GM19193 (cell line): ENCODE results near the gene ZFAND4.

Source experiments
- POLR2A ChIP-seq: IDR thresholded peaks from 4 replicates; pipeline ENCODE4 v1.6.1; 2011; ENCODE audit not compliant: insufficient read depth, insufficient read length; ENCODE audit errors: extremely low read depth

Gene ZFAND4

DNA sequence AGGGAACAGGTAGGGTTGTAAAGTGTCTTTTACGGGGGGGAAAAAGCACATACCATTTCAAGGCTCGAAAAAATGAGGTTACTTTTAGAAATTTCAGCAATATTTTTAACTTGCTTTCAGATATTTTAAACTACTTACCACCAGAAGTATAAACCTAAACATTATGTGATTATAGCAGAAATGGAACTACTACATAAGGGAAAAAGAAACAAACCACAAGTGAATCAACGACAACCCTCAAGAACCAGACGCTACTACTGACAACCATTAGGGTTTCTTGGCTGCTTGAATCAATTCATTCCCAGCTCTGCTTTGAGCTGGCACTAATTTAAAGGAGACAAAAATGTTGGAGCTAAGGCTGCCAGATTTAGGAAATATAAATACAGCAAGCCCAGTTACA is 80.1 kb downstream of the ZFAND4 start:
- TF ChIP-seq POLR2A = no peak

DNA sequence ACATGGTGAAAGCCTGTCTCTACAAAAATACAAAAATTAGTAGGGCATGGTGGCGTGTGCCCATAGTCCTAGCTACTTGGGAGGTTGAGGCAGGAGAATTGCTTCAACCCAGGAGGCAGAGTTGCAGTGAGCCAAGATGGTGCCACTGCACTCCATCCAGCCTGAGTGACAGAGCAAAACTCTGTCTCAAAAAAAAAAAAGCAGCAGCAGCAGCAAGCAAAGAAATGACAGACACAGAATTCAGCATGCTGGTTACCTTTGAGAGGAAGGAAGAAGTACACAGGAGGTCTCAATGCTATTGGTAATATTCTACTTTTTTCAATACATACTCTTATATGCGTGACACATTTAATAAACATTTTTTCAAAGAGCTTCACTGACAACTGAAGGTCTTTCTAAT is 81.3 kb downstream of the ZFAND4 start:
- no peak for TF ChIP-seq POLR2A

DNA sequence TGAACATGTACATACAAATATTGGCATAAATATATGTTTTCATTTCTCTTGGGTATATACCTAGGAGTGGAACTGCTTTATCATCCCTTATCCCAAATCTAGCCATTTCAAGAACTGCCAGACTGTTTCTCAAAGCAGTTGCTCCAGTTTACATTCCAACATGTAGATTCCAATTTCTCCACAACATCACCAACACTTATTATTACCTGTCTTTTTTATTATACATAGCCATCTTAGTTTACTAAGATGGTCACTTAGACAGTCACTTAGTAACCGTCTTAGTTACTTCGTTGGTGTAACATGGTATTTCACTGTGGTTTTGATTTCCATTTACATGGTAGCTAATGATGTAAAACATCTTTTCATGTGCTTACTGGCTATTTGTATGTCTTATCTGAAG is 82.7 kb downstream of the ZFAND4 start:
- no peak for TF ChIP-seq POLR2A

DNA sequence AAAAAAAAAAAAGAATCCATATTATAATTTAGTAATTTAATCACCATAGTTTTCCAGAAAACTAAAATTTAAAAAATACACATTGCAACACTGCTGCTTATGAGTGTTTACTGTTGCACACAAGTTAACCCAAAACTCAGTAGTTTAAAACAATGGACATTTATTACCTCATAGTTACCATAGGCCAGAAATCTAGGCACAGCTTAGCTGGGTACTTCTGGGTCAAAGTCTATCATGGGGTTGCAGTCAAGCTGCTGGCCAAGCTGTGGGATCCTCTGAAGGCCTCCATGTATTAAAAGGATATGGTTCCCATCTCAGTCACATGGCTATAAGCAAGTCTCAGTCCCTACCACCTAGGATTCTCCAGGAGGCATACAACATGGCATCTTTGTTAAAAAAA is 83.6 kb downstream of the ZFAND4 start:
- TF ChIP-seq POLR2A = no peak

DNA sequence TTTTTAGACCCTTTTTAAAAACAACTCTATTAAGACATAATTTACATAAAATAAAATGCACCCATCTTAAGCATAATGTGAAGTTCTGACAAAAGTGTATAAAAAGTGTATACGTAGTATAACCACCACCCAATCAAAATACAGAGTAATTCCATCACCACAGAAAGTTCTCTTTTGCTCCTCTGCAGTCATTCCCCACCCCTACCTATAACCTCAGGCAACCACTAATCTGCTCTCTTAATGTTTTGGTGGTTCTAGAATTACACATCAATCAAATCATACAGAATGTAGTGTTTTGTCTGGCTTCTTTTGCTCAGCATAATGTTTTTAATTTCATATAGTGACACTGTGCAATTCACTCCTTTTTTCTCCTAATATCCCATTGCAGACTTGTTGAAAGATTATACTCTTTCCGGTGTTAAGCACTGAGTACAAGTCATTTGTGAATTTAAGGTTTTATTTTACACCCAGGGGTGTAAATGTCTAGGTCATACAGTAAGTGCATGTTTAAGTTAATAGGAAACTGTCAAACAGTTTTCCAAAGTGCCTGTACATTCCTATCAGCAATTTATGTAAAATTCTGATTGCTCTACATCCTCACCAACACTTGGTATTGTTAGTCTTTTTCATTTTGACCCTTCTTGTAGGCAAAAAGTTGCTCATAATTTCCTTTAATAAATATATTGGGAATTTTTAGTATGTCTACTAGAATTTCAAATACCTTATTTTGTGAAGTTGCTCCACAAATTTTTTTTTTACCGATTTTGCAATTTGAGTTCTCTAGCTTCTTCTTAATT is 86.3 kb downstream of the ZFAND4 start:
- no peak for TF ChIP-seq POLR2A

DNA sequence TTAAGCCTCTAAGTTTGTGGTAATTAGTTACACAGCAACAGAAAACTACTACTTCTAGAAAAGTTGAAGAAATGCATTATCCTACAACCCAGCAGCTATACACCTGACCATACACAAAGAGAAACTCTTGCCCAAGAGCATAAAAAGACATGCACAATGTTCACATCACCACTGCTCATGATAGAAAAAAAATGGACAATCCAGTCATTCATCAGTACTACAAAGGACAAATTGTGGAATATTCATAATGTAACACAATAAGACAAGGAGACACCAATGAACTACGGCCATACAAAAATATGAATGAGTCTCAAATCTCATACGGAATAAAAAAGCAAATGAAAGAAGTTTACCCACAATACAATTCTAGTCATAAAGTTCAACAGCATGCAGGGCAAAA is 87.4 kb downstream of the ZFAND4 start:
- TF ChIP-seq POLR2A = no peak

DNA sequence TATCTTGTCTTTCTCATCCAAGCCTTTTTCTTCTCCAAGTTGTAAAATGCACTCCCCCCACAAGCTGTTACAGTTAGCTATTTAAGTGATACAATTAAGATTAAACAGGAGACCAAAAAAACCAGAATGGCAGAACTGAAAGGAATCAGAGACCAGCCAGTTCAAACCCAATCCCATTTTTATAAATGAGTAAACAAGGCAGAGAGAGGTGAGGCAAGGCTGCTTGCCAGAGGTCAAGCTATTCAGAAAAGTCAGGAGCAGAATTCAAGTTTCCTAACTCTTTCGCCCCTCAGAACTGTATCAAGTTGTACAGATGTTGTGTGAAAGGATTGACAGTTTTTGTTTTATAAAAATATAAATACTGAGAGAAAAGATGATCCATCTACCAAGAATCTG is 90.2 kb downstream of the ZFAND4 start:
- TF ChIP-seq POLR2A = no peak

DNA sequence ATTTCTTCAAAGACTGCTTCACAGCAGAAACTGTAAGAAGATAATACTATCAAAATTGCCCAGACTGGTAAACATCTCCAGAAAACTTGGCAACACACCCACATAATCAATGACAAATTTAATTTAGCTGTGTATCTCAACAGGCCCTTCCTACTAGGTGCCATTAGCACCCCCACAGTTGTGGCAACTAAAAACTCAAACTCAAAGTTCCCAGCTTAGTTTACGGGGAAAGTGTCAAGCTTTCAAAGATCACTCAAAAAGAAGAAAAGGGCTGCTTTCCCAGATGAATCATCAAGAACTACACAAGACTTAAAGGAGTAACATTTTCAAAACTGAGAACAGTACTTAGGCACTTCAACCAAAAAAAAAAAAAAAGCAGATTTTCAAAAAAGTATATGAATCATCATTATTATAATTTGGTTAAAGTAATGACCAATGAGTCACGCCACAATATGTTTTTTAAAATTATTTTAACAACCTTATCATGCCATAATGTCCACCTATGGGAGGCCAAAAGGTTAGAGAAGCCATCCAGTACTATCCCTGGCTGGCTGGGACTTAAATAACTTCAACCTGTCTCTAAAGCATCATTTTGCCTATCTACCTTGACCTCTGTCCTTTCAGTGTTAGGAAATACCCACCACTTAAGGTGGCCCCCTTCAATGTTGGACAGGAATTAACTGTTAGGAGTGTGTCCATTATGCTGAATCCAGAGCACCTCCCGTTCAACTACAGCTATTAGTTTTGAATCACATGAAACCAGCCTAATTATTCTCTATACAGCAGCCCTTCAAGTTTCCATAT is 90.8 kb downstream of the ZFAND4 start:
- TF ChIP-seq POLR2A = no peak

DNA sequence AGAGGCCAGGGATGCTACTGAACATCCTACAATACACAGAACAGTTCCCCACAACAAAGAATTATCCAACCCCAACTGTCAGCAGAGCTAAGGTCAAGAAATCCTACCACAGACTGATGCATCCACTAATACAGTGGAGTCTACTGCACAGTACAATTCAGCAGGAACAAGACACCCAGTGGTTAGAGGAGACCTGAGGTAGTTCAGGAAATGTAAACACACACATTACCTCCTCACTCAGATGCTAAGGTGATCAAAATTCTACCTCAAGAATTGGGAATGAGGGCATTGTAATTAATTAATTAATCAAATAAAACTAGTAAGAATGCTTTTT is 91.4 kb downstream of the ZFAND4 start:
- TF ChIP-seq POLR2A = no peak

DNA sequence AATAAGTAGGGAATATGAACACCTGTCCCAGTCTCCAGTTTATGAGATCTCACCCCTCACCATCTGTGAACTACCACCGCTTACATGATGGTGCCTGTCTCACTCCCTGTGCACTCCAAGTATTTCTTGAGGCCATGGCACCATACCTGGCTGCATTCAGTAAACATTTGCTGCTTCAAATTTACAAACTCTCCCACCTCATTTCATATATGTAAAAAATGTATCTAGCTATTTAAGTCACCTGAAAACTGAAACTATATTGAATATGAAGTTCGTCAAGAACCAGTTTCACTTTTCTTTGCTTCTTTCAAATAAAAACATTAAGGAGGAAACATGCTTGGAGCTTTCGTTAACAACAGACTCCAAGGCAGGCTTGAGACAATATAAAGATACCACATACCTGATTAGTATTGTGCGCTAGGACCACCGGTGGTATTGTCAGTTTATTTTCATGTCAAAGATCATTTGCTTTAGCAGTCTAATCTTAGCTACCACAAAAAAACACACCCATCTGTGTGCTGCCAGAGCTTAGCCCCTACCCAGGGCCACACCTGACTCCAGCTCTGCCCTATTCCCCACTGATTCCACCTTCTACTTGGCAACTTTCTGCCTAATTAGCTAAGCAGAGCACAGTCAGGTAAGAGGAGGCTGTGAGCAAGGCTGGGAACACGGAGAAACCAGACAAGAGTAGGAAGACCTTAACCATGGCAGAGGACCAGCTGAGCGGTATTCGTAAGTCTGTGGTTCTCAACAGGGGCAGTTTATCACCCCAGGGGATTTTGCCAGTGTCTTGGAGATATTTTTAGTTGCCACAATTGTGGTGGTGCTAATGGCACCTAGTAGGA is 92.0 kb downstream of the ZFAND4 start:
- TF ChIP-seq POLR2A = no peak

DNA sequence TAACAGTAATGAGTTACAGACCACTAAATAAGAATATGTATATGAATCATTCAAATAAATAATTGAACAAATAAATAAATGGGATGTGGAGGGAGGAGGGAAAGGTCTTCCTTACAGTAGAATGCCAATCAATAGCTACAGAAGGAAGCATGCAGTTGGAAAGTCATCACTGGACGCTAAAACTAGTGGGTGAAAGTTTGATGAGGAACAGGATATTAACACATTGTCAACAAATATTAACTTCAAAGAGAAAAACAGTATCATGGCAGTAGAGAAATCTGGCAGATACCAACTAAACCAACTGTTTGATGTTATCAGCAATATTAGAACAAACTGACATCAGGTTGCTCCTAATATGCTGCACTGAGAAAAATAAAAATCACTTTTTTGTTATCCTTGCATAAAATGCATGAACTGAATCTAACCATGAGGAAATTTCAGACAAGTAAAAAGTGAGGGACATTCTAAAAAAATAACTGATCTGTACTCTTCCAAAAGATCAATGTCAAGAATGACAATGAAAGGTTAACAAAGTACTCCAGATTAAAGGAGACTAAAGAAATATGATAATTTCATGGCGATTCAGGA is 94.1 kb downstream of the ZFAND4 start:
- no peak for TF ChIP-seq POLR2A

DNA sequence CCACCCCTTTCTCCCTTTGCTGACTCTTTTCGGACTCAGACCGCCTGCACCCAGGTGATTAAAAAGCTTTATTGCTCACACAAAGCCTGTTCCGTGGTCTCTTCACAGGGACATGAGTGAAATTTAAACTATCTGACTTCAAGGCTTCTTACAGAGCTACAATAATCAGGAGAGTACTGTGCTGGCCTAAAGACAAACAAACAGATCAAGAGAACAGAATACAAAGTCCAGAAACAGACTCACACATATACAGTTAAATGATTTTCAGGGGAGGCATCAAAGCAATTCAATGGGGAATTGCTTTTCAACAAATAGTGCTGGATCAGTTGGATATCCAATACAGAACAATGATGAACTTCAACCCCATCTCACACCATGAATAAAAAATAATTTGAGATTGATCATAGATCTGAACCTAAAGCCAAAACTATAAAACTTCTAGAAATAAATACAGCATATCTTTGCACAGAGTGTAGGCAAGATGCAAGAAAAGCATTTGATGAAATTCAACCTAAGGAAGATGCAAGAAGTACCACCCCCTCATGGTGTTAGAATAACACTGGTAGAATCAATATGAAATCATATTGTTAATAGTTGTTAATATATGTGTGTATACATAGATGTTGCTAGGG is 96.5 kb downstream of the ZFAND4 start:
- no peak for TF ChIP-seq POLR2A

DNA sequence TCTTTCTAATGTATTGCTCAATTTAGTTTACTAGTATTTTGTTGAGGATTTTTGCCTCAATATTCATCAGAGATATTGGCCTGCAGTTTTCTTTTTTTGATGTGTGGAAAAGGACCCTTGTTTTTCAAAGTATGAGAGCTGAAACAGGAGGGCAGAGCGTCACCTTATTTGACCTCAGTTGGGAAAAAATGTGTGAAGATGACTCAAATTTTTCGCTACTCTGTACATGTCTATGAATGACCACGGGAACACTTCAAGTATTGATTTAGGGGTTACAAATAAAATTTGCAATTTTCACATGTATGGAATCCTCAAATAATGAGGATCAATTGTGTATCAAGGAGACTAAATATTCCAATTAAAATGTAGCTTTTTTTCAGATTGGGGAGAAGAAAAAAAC is 103.1 kb downstream of the ZFAND4 start:
- TF ChIP-seq POLR2A = no peak

DNA sequence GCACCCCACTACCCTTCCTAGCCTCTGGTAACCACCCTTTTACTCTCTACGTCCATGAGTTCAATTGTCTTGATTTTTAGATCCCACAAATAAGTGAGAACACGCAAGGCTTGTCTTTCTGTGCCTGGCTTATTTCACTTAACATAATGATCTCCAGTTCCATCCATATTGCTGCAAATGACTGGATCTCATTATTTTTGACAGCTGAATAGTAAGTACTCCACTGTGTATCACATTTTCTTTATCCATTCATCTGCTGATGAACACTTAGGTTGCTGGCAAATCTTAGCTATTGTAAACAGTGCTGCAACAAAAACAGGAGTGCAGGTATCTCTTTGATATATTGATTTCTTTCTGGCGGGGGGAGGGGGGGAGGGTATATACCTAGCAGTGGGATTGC is 106.2 kb downstream of the ZFAND4 start:
- TF ChIP-seq POLR2A = no peak
